ENCODE data around the gene ACIN1.

Gene ACIN1

GRCh38 chr14:23058654-23059504, 36.1 kb downstream of the ACIN1 start:
- H3K27me3 ChIP-seq (ENCODE audit: insufficient read depth, low read length): peaks cover 6% of the 10 kb centered on the region; the same call in 1 of the 2 replicates
- H3K9me3 ChIP-seq (ENCODE audit: insufficient read depth, low read depth, low read length): no peaks in the 10 kb centered on the region
- peaks cover 54% of the 10 kb centered on the region for H3K36me3 ChIP-seq (ENCODE audit: insufficient read depth, low read depth, low read length)
- no peak overlapping the region for H3K9ac ChIP-seq (ENCODE audit: low read depth, low read length)
- H3K27ac ChIP-seq (ENCODE audit: low read length): no peak overlapping the region
- peaks cover 3% of the 10 kb centered on the region; the same call in 1 of the 2 replicates for H3K4me1 ChIP-seq (ENCODE audit: insufficient read depth, low read length)
- H3K4me3 ChIP-seq (ENCODE audit: low read length): no peak overlapping the region

- Histone ChIP-seq H3K9ac (ENCODE audit: low read depth, low read length) (peak overlapping the region; percentile 82), H3K27ac (ENCODE audit: low read length) (peak overlapping the region; percentile 63), H3K27me3 (ENCODE audit: insufficient read depth, low read length) (peaks cover 6% of the 10 kb centered on the region; the same call in 1 of the 2 replicates), H3K9me3 (ENCODE audit: insufficient read depth, low read depth, low read length) (no peaks in the 10 kb centered on the region), H3K4me3 (ENCODE audit: low read length) (peak overlapping the region; percentile 85), H3K4me1 (ENCODE audit: insufficient read depth, low read length) (peaks cover 3% of the 10 kb centered on the region; the same call in 1 of the 2 replicates), H3K36me3 (ENCODE audit: insufficient read depth, low read depth, low read length) (peaks cover 54% of the 10 kb centered on the region)
Measured at GRCh38 chr14:23057757-23058653, 36.9 kb downstream of the ACIN1 start.

GRCh38 chr14:23056956-23057756, 37.8 kb downstream of the ACIN1 start, which contains the start of gene CDH24:
Gene CDH24, minus strand, starts transcription at chr14:23057520. Its CDS starts 1,787 bp downstream, at chr14:23055733.
- Histone ChIP-seq H3K27me3 (ENCODE audit: insufficient read depth, low read length) (peaks cover 6% of the 10 kb centered on the region; the same call in 1 of the 2 replicates), H3K9me3 (ENCODE audit: insufficient read depth, low read depth, low read length) (no peaks in the 10 kb centered on the region), H3K4me3 (ENCODE audit: low read length) (peak within 1 kb of the TSS; percentile 85), H3K27ac (ENCODE audit: low read length) (peak within 1 kb of the TSS; percentile 63), H3K36me3 (ENCODE audit: insufficient read depth, low read depth, low read length) (peaks cover 48% of the 10 kb centered on the region), H3K4me1 (ENCODE audit: insufficient read depth, low read length) (0 out of 2 replicates have a peak, but pooled peaks cover 3% of the 10 kb centered on the region), H3K9ac (ENCODE audit: low read depth, low read length) (peak within 1 kb of the TSS; percentile 82)

- H3K4me3 ChIP-seq (ENCODE audit: low read length): peak overlapping the region; percentile 85
- H3K9ac ChIP-seq (ENCODE audit: low read depth, low read length): peak overlapping the region; percentile 68
- peaks cover 6% of the 10 kb centered on the region; the same call in 1 of the 2 replicates for H3K27me3 ChIP-seq (ENCODE audit: insufficient read depth, low read length)
- H3K4me1 ChIP-seq (ENCODE audit: insufficient read depth, low read length): 0 out of 2 replicates have a peak, but pooled peaks cover 3% of the 10 kb centered on the region
- no peak overlapping the region for H3K27ac ChIP-seq (ENCODE audit: low read length)
- H3K9me3 ChIP-seq (ENCODE audit: insufficient read depth, low read depth, low read length): no peaks in the 10 kb centered on the region
- H3K36me3 ChIP-seq (ENCODE audit: insufficient read depth, low read depth, low read length): peaks cover 44% of the 10 kb centered on the region
Measured at GRCh38 chr14:23056145-23056955, 38.6 kb downstream of the ACIN1 start.

- Histone ChIP-seq H3K9me3 (ENCODE audit: insufficient read depth, low read depth, low read length) (no peaks in the 10 kb centered on the region), H3K4me3 (ENCODE audit: low read length) (no peak overlapping the region), H3K4me1 (ENCODE audit: insufficient read depth, low read length) (0 out of 2 replicates have a peak, but pooled peaks cover 3% of the 10 kb centered on the region), H3K27me3 (ENCODE audit: insufficient read depth, low read length) (peaks cover 6% of the 10 kb centered on the region; the same call in 1 of the 2 replicates), H3K27ac (ENCODE audit: low read length) (no peak overlapping the region), H3K36me3 (ENCODE audit: insufficient read depth, low read depth, low read length) (peaks cover 38% of the 10 kb centered on the region), H3K9ac (ENCODE audit: low read depth, low read length) (no peak overlapping the region)
Measured at GRCh38 chr14:23055621-23056144, 39.3 kb downstream of the ACIN1 start.

- no peaks in the 10 kb centered on the region for H3K9me3 ChIP-seq (ENCODE audit: insufficient read depth, low read depth, low read length)
- no peak overlapping the region for H3K27ac ChIP-seq (ENCODE audit: low read length)
- H3K9ac ChIP-seq (ENCODE audit: low read depth, low read length): no peak overlapping the region
- H3K4me1 ChIP-seq (ENCODE audit: insufficient read depth, low read length): 0 out of 2 replicates have a peak, but pooled peaks cover 3% of the 10 kb centered on the region
- H3K36me3 ChIP-seq (ENCODE audit: insufficient read depth, low read depth, low read length): peaks cover 38% of the 10 kb centered on the region
- H3K4me3 ChIP-seq (ENCODE audit: low read length): no peak overlapping the region
- peaks cover 6% of the 10 kb centered on the region; the same call in 1 of the 2 replicates for H3K27me3 ChIP-seq (ENCODE audit: insufficient read depth, low read length)
Measured at GRCh38 chr14:23055147-23055550, 39.8 kb downstream of the ACIN1 start.

- Histone ChIP-seq H3K27me3 (ENCODE audit: insufficient read depth, low read length) (peaks cover 6% of the 10 kb centered on the region; the same call in 1 of the 2 replicates), H3K4me3 (ENCODE audit: low read length) (no peak overlapping the region), H3K36me3 (ENCODE audit: insufficient read depth, low read depth, low read length) (peaks cover 37% of the 10 kb centered on the region), H3K4me1 (ENCODE audit: insufficient read depth, low read length) (0 out of 2 replicates have a peak, but pooled peaks cover 3% of the 10 kb centered on the region), H3K27ac (ENCODE audit: low read length) (no peak overlapping the region), H3K9me3 (ENCODE audit: insufficient read depth, low read depth, low read length) (no peaks in the 10 kb centered on the region), H3K9ac (ENCODE audit: low read depth, low read length) (no peak overlapping the region)
Measured at GRCh38 chr14:23054000-23054811, 40.7 kb downstream of the ACIN1 start.

GRCh38 chr14:23053426-23053825, 41.5 kb downstream of the ACIN1 start:
- Histone ChIP-seq H3K27ac (ENCODE audit: low read length) (no peak overlapping the region), H3K27me3 (ENCODE audit: insufficient read depth, low read length) (peaks cover 6% of the 10 kb centered on the region; the same call in 1 of the 2 replicates), H3K9me3 (ENCODE audit: insufficient read depth, low read depth, low read length) (no peaks in the 10 kb centered on the region), H3K36me3 (ENCODE audit: insufficient read depth, low read depth, low read length) (peaks cover 31% of the 10 kb centered on the region), H3K4me1 (ENCODE audit: insufficient read depth, low read length) (0 out of 2 replicates have a peak, but pooled peaks cover 3% of the 10 kb centered on the region), H3K4me3 (ENCODE audit: low read length) (no peak overlapping the region), H3K9ac (ENCODE audit: low read depth, low read length) (no peak overlapping the region)

GRCh38 chr14:23052671-23053070, 42.3 kb downstream of the ACIN1 start:
- Histone ChIP-seq H3K36me3 (ENCODE audit: insufficient read depth, low read depth, low read length) (peaks cover 31% of the 10 kb centered on the region), H3K9me3 (ENCODE audit: insufficient read depth, low read depth, low read length) (no peaks in the 10 kb centered on the region), H3K4me3 (ENCODE audit: low read length) (no peak overlapping the region), H3K9ac (ENCODE audit: low read depth, low read length) (no peak overlapping the region), H3K27me3 (ENCODE audit: insufficient read depth, low read length) (peaks cover 6% of the 10 kb centered on the region; the same call in 1 of the 2 replicates), H3K4me1 (ENCODE audit: insufficient read depth, low read length) (0 out of 2 replicates have a peak, but pooled peaks cover 3% of the 10 kb centered on the region), H3K27ac (ENCODE audit: low read length) (no peak overlapping the region)

Measured in iPS-20b (cell line).